Uterus (tissue), 4 donors: ENCODE measurements around the gene STON1. TPM values are rescaled to one million over a fixed set of nuclear protein-coding genes. Genes with fewer than 3 reads are reported as not detected.
A peak's percentile ranks its signal among the peaks of the same experiment; 100 is the strongest.

ENCODE experiments used
- DNase-seq, 2 donors: peaks; one replicate each; pipeline ENCODE4 v3.0.0-alpha.2; 2019 to 2020
- H3K27ac ChIP-seq, 2 donors: fragments of 200-600 bp; sonication (generic); 1 replicate in 1 of 2; 2 replicates in 1 of 2; pipeline ENCODE4 v1.5.1; 2016 to 2018
- H3K27me3 ChIP-seq, 2 donors: fragments of 200-600 bp; sonication (generic); one replicate each; pipeline ENCODE4 v1.5.1; 2018 to 2019; ENCODE audit warnings: control low read depth in 1 of 2
- H3K36me3 ChIP-seq, 2 donors: fragments of 200-600 bp; sonication (generic); one replicate each; pipeline ENCODE4 v1.5.1; 2019; ENCODE audit warnings: control low read depth in 1 of 2
- H3K4me1 ChIP-seq, 2 donors: fragments of 200-600 bp; sonication (generic); one replicate each; pipeline ENCODE4 v1.5.1; 2018 to 2019; ENCODE audit warnings: control low read depth in 1 of 2
- H3K4me3 ChIP-seq, 2 donors: fragments of 200-600 bp; sonication (generic); 1 replicate in 1 of 2; 2 replicates in 1 of 2; pipeline ENCODE4 v1.5.1; 2018 to 2019; ENCODE audit warnings: mild to moderate bottlenecking in 1 of 2
- H3K9me3 ChIP-seq, 2 donors: fragments of 200-600 bp; sonication (generic); one replicate each; pipeline ENCODE4 v1.5.1; 2019; ENCODE audit warnings: control low read depth in 1 of 2
- CTCF ChIP-seq, 4 experiments: fragments of 200-600 bp in 2 of 4; fragments of 450-650 bp in 2 of 4; sonication (generic) in 2 of 4; IDR thresholded peaks; one replicate each; pipeline ENCODE4 v1.5.1; 2016 to 2019; ENCODE audit warnings: antibody characterized with exemption in 4 of 4, mild to moderate bottlenecking in 2 of 4, moderate library complexity in 1 of 4
- POLR2A ChIP-seq, 2 donors: fragments of 450-650 bp; IDR thresholded peaks; one replicate each; pipeline ENCODE4 v1.6.1; 2016; ENCODE audit warnings: antibody characterized with exemption in 2 of 2, mild to moderate bottlenecking in 1 of 2, moderate library complexity in 1 of 2
- intact Hi-C: fragments of 100-400 bp; cut with DNase I; formaldehyde crosslinking; loops from one replicate; pipeline ENCODE4 v1.15.1; 2023; ENCODE audit warnings: low total_unique reads
- total RNA-seq, 4 donors: library from RNA; depleted of rRNA in 3 of 4; stranded (reverse); fragments of >200 nt in 3 of 4; gene quantifications; one replicate each; pipeline versions ENCODE4 v1.1.0 to v1.2.4, GENCODE V29; 2014 to 2023
- donor health status: DM: yes; HTN: yes; CAD: no.

Gene STON1
- total RNA-seq, 4 donors from 2014 or later: 55.6 to 75.3 (median 65.8) TPM

GRCh38 chr2:48597492-48597891, 67.5 kb downstream of the STON1 start:
- Histone ChIP-seq H3K9me3 (no peaks in the 10 kb centered on the region), H3K36me3 (no peaks in the 10 kb centered on the region), H3K27me3 (no peaks in the 10 kb centered on the region), H3K4me1 (no peaks in the 10 kb centered on the region), H3K27ac (no peak overlapping the region), H3K4me3 (no peak overlapping the region)
- no peak for DNase-seq
- TF ChIP-seq CTCF (IDR thresholded peaks at IDR 0.05): no peak
- TF ChIP-seq POLR2A (IDR thresholded peaks at IDR 0.05): no peak
- intact Hi-C loops: no loop called here

GRCh38 chr2:48600204-48600813, 70.4 kb downstream of the STON1 start:
- H3K4me1 ChIP-seq: no peaks in the 10 kb centered on the region
- H3K9me3 ChIP-seq: no peaks in the 10 kb centered on the region
- intact Hi-C loops: no loop called here
- H3K27ac ChIP-seq: no peak overlapping the region
- TF ChIP-seq CTCF (IDR thresholded peaks at IDR 0.05): peak; percentile 41 to 66 (median 52)
- TF ChIP-seq POLR2A (IDR thresholded peaks at IDR 0.05): no peak
- no peaks in the 10 kb centered on the region for H3K27me3 ChIP-seq
- H3K36me3 ChIP-seq: no peaks in the 10 kb centered on the region
- DNase-seq: no peak
- no peak overlapping the region for H3K4me3 ChIP-seq

- H3K27me3 ChIP-seq: no peaks in the 10 kb centered on the region
- intact Hi-C loops: no loop called here
- no peak for DNase-seq
- H3K4me3 ChIP-seq: no peak overlapping the region
- H3K4me1 ChIP-seq: no peaks in the 10 kb centered on the region
- no peaks in the 10 kb centered on the region for H3K9me3 ChIP-seq
- H3K36me3 ChIP-seq: no peaks in the 10 kb centered on the region
- TF ChIP-seq POLR2A (IDR thresholded peaks at IDR 0.05): no peak
- no peak for TF ChIP-seq CTCF (IDR thresholded peaks at IDR 0.05)
- H3K27ac ChIP-seq: no peak overlapping the region
These were observed 71.0 kb downstream of the STON1 start for GRCh38 chr2:48600917-48601316.

- intact Hi-C loops: no loop called here
- Histone ChIP-seq H3K36me3 (no peaks in the 10 kb centered on the region), H3K27ac (no peak overlapping the region), H3K4me1 (no peaks in the 10 kb centered on the region), H3K27me3 (no peaks in the 10 kb centered on the region), H3K4me3 (no peak overlapping the region), H3K9me3 (no peaks in the 10 kb centered on the region)
- no peak for TF ChIP-seq CTCF (IDR thresholded peaks at IDR 0.05)
- no peak for TF ChIP-seq POLR2A (IDR thresholded peaks at IDR 0.05)
- DNase-seq: no peak
These were observed 71.4 kb downstream of the STON1 start for GRCh38 chr2:48601349-48601748.

GRCh38 chr2:48605482-48606175, 75.7 kb downstream of the STON1 start:
- no peak for TF ChIP-seq POLR2A (IDR thresholded peaks at IDR 0.05)
- no peak for TF ChIP-seq CTCF (IDR thresholded peaks at IDR 0.05)
- no peaks in the 10 kb centered on the region for H3K36me3 ChIP-seq
- H3K27me3 ChIP-seq: no peaks in the 10 kb centered on the region
- H3K9me3 ChIP-seq: no peaks in the 10 kb centered on the region
- intact Hi-C loops: no loop called here
- no peak overlapping the region for H3K27ac ChIP-seq
- H3K4me1 ChIP-seq: no peaks in the 10 kb centered on the region
- H3K4me3 ChIP-seq: no peak overlapping the region
- DNase-seq: no peak
